Heart right ventricle (tissue), 16 donors: ENCODE measurements around the gene COL23A1. TPM values are rescaled to one million over a fixed set of nuclear protein-coding genes. Genes with fewer than 3 reads are reported as not detected.
A peak's percentile ranks its signal among the peaks of the same experiment; 100 is the strongest.

Experiments
- ATAC-seq, 8 donors: fragments of 200-7000 bp; cut with Tn5 transposase; one replicate each; pipeline ENCODE4 v1.9.1; 2020; ENCODE audit warnings: mild to moderate bottlenecking in 8 of 8, moderate library complexity in 8 of 8, moderate number of reproducible peaks in 1 of 8
- DNase-seq, 2 donors: peaks; one replicate each; pipeline ENCODE4 v3.0.0-alpha.2; 2020
- H3K27ac ChIP-seq, 10 donors: fragments of 200-600 bp; sonication (generic) in 2 of 10; one replicate each; pipeline versions ENCODE4 v1.5.0 to v1.8.0; 2020 to 2022; ENCODE audit warnings: mild to moderate bottlenecking in 3 of 10
- H3K27me3 ChIP-seq, 7 donors: fragments of 200-600 bp; one replicate each; pipeline ENCODE4 v1.8.0; 2021 to 2022; ENCODE audit warnings: mild to moderate bottlenecking in 2 of 7
- H3K36me3 ChIP-seq, 9 donors: fragments of 200-600 bp; sonication (generic) in 1 of 9; one replicate each; pipeline versions ENCODE4 v1.5.0 to v1.8.0; 2020 to 2022; ENCODE audit warnings: mild to moderate bottlenecking in 2 of 9
- H3K4me1 ChIP-seq, 9 donors: fragments of 200-600 bp; sonication (generic) in 1 of 9; one replicate each; pipeline versions ENCODE4 v1.5.0 to v1.8.0; 2020 to 2022; ENCODE audit warnings: mild to moderate bottlenecking in 4 of 9
- H3K4me3 ChIP-seq, 10 donors: fragments of 200-600 bp; sonication (generic) in 2 of 10; one replicate each; pipeline versions ENCODE4 v1.5.0 to v1.8.0; 2020 to 2022; ENCODE audit warnings: mild to moderate bottlenecking in 7 of 10, moderate library complexity in 2 of 10
- H3K9me3 ChIP-seq, 11 donors: fragments of 200-600 bp in 10 of 11; sonication (generic) in 2 of 11; one replicate each; pipeline versions ENCODE4 v1.5.0 to v1.8.0; 2013 to 2022; ENCODE audit warnings: mild to moderate bottlenecking in 2 of 11, control low read depth in 1 of 11, moderate library complexity in 1 of 11
- CTCF ChIP-seq, 9 donors: fragments of 200-600 bp; sonication (generic) in 2 of 9; IDR thresholded peaks; one replicate each; pipeline versions ENCODE4 v1.5.0 to v1.8.0; 2021 to 2022; ENCODE audit warnings: antibody characterized with exemption in 9 of 9, mild to moderate bottlenecking in 5 of 9, moderate library complexity in 1 of 9
- whole genome bisulfite sequencing, 2 donors: extraction: QIAGEN DNeasy Blood & Tissue Kit; methylation state at CpG; one replicate each; pipeline ENCODE4 v1.1.7; 2013; ENCODE audit warnings: inconsistent platforms in 1 of 2; 5-methylcytosine and 5-hydroxymethylcytosine counted together
- intact Hi-C, 10 donors: fragments of 100-400 bp; cut with DNase I; formaldehyde crosslinking; loops; one replicate each; pipeline versions ENCODE4 v1.11.1 to v1.14.2; 2022
- polyA plus RNA-seq, 2 donors: library from polyadenylated mRNA; stranded (reverse); fragments of 200-250 nt; gene quantifications; one replicate each; pipeline ENCODE4 v1.2.3, GENCODE V29; 2013
- total RNA-seq, 10 donors: library from RNA; stranded (reverse); fragmentation: NEBNext Ultra II Directional in 3 of 10; extraction: Animal tissue kit (Norgen Biotek cat#: 25700) in 3 of 10; gene quantifications; one replicate each; pipeline versions ENCODE4 v1.2.1 to v1.2.4, GENCODE V29; 2021 to 2023
- donor health status: Arrhythmogenic right ventricular cardiomyopathy.
- donor health status: ischemic (EF 13 %, LVEDD 7.1; RV severe dilation, severe dysfunction).
- donor health status: healthy with polysubstance abuse.
- donor health status: DM: no; HTN: yes; CAD: no.
- donor health status: DM: no; HTN: no; CAD: no.
- donor health status: ischemic (EF 25% LVEDD 6.9; RV normal size, moderate dysfunction).
- donor health status: ischemic (EF 25% LVEDD 5.7; RV mildly dilated, moderate dysfunction).
- donor health status: healthy.
- donor health status: DM: yes; HTN: yes; CAD: no.
- donor health status: Ischemic cardiomyopathy.
- donor health status: ischemic (EF 35%, LVEDD 5.7; RV mildly dilated, moderate dysfunction).
- donor health status: nonischemic (EF 11% LVEDD 7.7; RV severe dilation, severe dysfunction).
- donor health status: DM: yes; HTN: yes; CAD: no.
- donor health status: PGD.
- donor health status: ischemic (EF 29% LVEDD 5.4; RV normal size, mild dysfunction).
- donor health status: nonischemic (EF 23%, LVEDD 6.1; RV moderate dilation, normal function).

The COL23A1 gene
- total and polyA plus RNA-seq, 12 donors: 8.9 to 29.0 (median 16.2) TPM

- Histone ChIP-seq H3K9me3 (no peaks in the 10 kb centered on the region), H3K36me3 (peaks cover 0 to 100% (median 73%) of the 10 kb centered on the region in 9 donors), H3K4me1 (peaks cover 0 to 20% (median under 1%) of the 10 kb centered on the region in 9 donors), H3K27me3 (no peaks in the 10 kb centered on the region), H3K4me3 (no peak overlapping the region), H3K27ac (no peak overlapping the region)
- intact Hi-C loops: no loop called here
- DNase-seq (no peak), ATAC-seq (peak in 1 of 8 donors; percentile 48)
- TF ChIP-seq CTCF (IDR thresholded peaks at IDR 0.05): no peak
- WGBS, 2 donors: 72 to 73% methylated on average over 3 of the region's 3 CpGs
These were observed 16.1 kb upstream of the COL23A1 start for GRCh38 chr5:178606269-178606668.

GRCh38 chr5:178605788-178606187, 15.6 kb upstream of the COL23A1 start:
- 64 to 73% methylated on average over 3 of the region's 3 CpGs for WGBS, 2 donors

GRCh38 chr5:178602752-178603151, 12.6 kb upstream of the COL23A1 start:
- peaks cover 0 to 19% (median 0%) of the 10 kb centered on the region in 9 donors for H3K4me1 ChIP-seq
- no peaks in the 10 kb centered on the region for H3K27me3 ChIP-seq
- peak overlapping the region in 4 of 10 donors; percentile 12 to 35 (median 22) for H3K27ac ChIP-seq
- TF ChIP-seq CTCF (IDR thresholded peaks at IDR 0.05): no peak
- 73 to 77% methylated on average over 2 of the region's 2 CpGs for WGBS, 2 donors
- DNase-seq (no peak), ATAC-seq (no peak)
- H3K9me3 ChIP-seq: no peaks in the 10 kb centered on the region
- intact Hi-C loops: no loop called here
- no peak overlapping the region for H3K4me3 ChIP-seq
- H3K36me3 ChIP-seq: peaks cover 0 to 93% (median 55%) of the 10 kb centered on the region in 9 donors

More at GRCh38 chr5:178605788-178606187, 15.6 kb upstream of the COL23A1 start:
- no peaks in the 10 kb centered on the region for H3K27me3 ChIP-seq
- ATAC-seq: no peak
- peaks cover 0 to 100% (median 70%) of the 10 kb centered on the region in 9 donors for H3K36me3 ChIP-seq
- peak overlapping the region in 1 of 10 donors; percentile 15 for H3K27ac ChIP-seq
- no peak for TF ChIP-seq CTCF (IDR thresholded peaks at IDR 0.05)
- H3K9me3 ChIP-seq: no peaks in the 10 kb centered on the region
- H3K4me1 ChIP-seq: peaks cover 0 to 19% (median 0%) of the 10 kb centered on the region in 9 donors
- intact Hi-C loops: no loop called here
- no peak overlapping the region for H3K4me3 ChIP-seq
- no peak for DNase-seq

- ATAC-seq: no peak
- no peak for TF ChIP-seq CTCF (IDR thresholded peaks at IDR 0.05)
- H3K4me3 ChIP-seq: no peak overlapping the region
- intact Hi-C loops: no loop called here
- H3K4me1 ChIP-seq: peaks cover 0 to 10% (median 7%) of the 10 kb centered on the region in 9 donors
- no peak overlapping the region for H3K27ac ChIP-seq
- 96 to 98% methylated on average over 2 of the region's 2 CpGs for WGBS, 2 donors
- peaks cover 0 to 11% (median 0%) of the 10 kb centered on the region in 7 donors for H3K27me3 ChIP-seq
- H3K36me3 ChIP-seq: peaks cover 0 to 55% (median 21%) of the 10 kb centered on the region in 9 donors
- DNase-seq: no peak
- H3K9me3 ChIP-seq: peaks cover 0 to 25% (median 17%) of the 10 kb centered on the region in 11 donors
These were observed 5.6 kb upstream of the COL23A1 start for GRCh38 chr5:178595750-178596149.
